ENCODE data around the gene ZBTB7C.

- TF ChIP-seq, protein P1, sequence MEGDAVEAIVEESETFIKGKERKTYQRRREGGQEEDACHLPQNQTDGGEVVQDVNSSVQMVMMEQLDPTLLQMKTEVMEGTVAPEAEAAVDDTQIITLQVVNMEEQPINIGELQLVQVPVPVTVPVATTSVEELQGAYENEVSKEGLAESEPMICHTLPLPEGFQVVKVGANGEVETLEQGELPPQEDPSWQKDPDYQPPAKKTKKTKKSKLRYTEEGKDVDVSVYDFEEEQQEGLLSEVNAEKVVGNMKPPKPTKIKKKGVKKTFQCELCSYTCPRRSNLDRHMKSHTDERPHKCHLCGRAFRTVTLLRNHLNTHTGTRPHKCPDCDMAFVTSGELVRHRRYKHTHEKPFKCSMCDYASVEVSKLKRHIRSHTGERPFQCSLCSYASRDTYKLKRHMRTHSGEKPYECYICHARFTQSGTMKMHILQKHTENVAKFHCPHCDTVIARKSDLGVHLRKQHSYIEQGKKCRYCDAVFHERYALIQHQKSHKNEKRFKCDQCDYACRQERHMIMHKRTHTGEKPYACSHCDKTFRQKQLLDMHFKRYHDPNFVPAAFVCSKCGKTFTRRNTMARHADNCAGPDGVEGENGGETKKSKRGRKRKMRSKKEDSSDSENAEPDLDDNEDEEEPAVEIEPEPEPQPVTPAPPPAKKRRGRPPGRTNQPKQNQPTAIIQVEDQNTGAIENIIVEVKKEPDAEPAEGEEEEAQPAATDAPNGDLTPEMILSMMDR (conservative IDR thresholded peaks at IDR 0.05; ENCODE audit: low read length): no peak
- no peak for TF ChIP-seq EZH2phosphoT487 (IDR thresholded peaks at IDR 0.05; ENCODE audit: borderline replicate concordance, low read depth, low read length)
Observed at GRCh38 chr18:48079885-48080284, 329.3 kb downstream of the ZBTB7C start.

Data from OCI-LY7 (cell line).